Neutrophil (primary cell): ENCODE measurements around the gene SNX19.

ENCODE experiments used
- H3K27ac ChIP-seq: fragments of 200-600 bp; sonication (generic); 2 replicates; pipeline ENCODE4 v1.5.1; 2016; ENCODE audit warnings: mild to moderate bottlenecking, moderate library complexity
- H3K27me3 ChIP-seq: fragments of 200-600 bp; sonication (generic); 2 replicates; pipeline ENCODE4 v1.6.0; 2016; ENCODE audit warnings: mild to moderate bottlenecking
- H3K36me3 ChIP-seq: fragments of 200-600 bp; sonication (generic); 2 replicates; pipeline ENCODE4 v1.5.1; 2017
- H3K4me1 ChIP-seq, 2 experiments: fragments of 200-600 bp in 1 of 2; sonication (generic) in 1 of 2; 1 replicate in 1 of 2; 2 replicates in 1 of 2; pipeline versions ENCODE4 v1.5.1 to v1.6.1; 2013 to 2016; ENCODE audit warnings: low read depth in 1 of 2, low read length in 1 of 2, mild to moderate bottlenecking in 1 of 2, moderate library complexity in 1 of 2; ENCODE audit not compliant: control insufficient read depth in 1 of 2, insufficient read depth in 1 of 2
- H3K4me3 ChIP-seq, 2 experiments: fragments of 200-600 bp in 1 of 2; sonication (generic) in 1 of 2; 1 replicate in 1 of 2; 2 replicates in 1 of 2; pipeline ENCODE4 v1.5.1; 2013 to 2016; ENCODE audit warnings: low read depth in 1 of 2, low read length in 1 of 2, mild to moderate bottlenecking in 1 of 2, moderate library complexity in 1 of 2
- H3K9me3 ChIP-seq: fragments of 200-600 bp; sonication (generic); 2 replicates; pipeline ENCODE4 v1.5.1; 2016
- TF ChIP-seq, protein P1 (sequence below): fragments of 200-600 bp; sonication (generic); IDR thresholded peaks from 2 replicates; pipeline ENCODE4 v1.5.1; 2016; ENCODE audit warnings: antibody characterized with exemption

Gene SNX19

DNA sequence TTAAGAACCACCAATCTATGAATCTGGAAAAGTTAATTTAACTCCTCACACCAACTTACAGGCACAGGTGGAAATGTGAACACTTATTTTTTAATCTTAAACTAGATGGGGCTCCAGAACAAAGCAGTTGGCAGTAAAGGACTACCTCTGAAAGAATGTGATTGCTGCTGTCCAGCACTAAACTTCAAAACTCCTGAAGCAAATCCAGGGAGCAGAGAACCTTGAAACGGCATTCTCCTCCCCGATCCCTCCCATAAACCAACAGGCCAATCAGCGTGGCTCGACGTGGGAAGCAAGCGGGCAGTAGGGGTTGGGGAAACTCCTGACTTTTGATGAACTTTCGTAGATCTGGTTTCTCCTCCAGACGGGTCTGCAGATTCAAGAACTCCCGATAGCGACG, 5.0 kb downstream of the SNX19 start:
- peaks cover 85% of the 10 kb centered on the region for H3K36me3 ChIP-seq
- H3K4me1 ChIP-seq, result peaks cover 8 to 12% of the 10 kb centered on the region in 2 experiments
- H3K27me3 ChIP-seq, result no peaks in the 10 kb centered on the region
- H3K27ac ChIP-seq, result no peak overlapping the region
- TF ChIP-seq, protein P1, sequence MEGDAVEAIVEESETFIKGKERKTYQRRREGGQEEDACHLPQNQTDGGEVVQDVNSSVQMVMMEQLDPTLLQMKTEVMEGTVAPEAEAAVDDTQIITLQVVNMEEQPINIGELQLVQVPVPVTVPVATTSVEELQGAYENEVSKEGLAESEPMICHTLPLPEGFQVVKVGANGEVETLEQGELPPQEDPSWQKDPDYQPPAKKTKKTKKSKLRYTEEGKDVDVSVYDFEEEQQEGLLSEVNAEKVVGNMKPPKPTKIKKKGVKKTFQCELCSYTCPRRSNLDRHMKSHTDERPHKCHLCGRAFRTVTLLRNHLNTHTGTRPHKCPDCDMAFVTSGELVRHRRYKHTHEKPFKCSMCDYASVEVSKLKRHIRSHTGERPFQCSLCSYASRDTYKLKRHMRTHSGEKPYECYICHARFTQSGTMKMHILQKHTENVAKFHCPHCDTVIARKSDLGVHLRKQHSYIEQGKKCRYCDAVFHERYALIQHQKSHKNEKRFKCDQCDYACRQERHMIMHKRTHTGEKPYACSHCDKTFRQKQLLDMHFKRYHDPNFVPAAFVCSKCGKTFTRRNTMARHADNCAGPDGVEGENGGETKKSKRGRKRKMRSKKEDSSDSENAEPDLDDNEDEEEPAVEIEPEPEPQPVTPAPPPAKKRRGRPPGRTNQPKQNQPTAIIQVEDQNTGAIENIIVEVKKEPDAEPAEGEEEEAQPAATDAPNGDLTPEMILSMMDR, result no peak
- H3K9me3 ChIP-seq, result no peaks in the 10 kb centered on the region
- H3K4me3 ChIP-seq, result no peak overlapping the region

DNA sequence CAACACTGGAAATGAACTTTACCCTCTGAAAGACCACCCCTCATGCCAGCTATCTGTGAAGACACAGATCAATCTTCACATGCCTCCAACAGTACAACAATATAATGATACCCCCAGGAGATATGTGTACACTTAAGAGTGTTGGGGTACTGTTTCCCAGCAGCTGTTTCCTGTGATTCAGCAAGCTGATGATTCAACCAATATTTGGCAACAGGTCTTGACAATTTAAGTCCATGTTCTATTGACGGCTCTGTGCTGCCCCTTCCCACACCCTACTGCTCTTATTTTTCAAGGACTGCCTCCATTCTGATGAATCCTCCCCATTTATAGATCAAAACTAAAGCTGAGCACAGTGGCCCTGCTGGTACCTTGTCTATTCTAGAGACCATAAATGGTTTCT, 6.6 kb downstream of the SNX19 start:
- no peak overlapping the region for H3K4me3 ChIP-seq
- no peak overlapping the region for H3K27ac ChIP-seq
- no peaks in the 10 kb centered on the region for H3K9me3 ChIP-seq
- TF ChIP-seq, protein P1, result no peak
- no peaks in the 10 kb centered on the region for H3K27me3 ChIP-seq
- H3K36me3 ChIP-seq, result peaks cover 95% of the 10 kb centered on the region
- H3K4me1 ChIP-seq, result no peaks in the 10 kb centered on the region

DNA sequence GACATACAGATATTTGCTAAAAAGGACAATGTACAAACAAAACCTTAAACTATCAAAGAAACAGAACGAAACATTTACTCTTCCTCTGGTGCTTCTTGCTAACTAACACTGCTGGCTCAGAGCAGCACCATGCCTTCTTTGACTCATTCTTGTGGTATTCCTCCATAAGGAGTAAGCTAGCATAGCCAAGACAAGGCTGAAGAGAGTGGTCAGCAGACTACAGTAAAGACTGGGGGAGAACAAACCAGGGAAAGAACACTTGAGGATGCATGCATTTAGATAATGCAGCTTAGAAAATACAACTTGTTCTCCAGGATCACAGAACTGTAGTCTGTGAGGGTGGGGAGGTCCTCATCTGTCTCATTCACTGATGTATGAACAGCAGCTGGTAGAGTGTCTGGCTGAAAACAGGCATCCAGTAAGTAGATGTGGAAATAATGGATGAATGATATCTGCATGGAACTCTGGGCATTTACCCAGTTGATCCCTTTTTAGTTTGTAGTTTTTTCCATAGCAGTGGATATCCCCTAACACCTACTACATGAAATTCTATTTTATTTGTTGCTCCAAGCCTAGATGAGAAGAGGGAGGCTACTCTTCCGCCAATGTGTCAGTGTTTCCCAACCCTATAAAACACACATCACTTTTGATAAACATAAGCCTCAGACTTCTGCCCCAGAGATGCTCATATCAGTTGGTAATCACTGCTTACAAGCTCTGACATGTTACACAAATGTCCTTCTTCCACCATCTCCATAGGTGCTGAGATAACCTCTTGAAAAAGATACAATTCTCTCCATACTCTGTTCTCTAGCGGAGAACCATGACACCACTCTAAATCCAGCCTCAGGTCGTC, 7.3 kb downstream of the SNX19 start:
- no peak overlapping the region for H3K27ac ChIP-seq
- TF ChIP-seq, protein P1, result no peak
- H3K9me3 ChIP-seq, result no peaks in the 10 kb centered on the region
- H3K36me3 ChIP-seq, result peaks cover 96% of the 10 kb centered on the region
- H3K27me3 ChIP-seq, result no peaks in the 10 kb centered on the region
- no peaks in the 10 kb centered on the region for H3K4me1 ChIP-seq
- H3K4me3 ChIP-seq, result no peak overlapping the region

DNA sequence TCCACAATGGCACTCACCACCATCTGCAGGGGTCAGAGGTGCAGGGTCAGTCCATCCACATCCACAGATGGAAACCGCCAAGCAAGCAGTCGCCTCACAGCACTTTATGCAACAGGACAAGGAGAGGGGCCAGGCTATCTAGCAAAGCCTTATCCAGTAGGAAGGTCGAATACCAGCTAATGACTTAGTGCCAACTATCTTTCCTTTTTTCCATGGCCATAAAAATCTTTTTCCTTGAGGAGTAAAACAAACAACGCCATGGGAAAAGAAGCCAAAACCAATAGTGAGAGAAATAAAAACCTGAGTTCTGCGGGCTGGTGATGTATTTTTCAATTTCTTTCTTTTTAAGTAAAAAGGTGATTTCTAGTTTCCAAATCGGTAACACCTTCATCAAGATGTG, 8.2 kb downstream of the SNX19 start:
- TF ChIP-seq, protein P1, result no peak

DNA sequence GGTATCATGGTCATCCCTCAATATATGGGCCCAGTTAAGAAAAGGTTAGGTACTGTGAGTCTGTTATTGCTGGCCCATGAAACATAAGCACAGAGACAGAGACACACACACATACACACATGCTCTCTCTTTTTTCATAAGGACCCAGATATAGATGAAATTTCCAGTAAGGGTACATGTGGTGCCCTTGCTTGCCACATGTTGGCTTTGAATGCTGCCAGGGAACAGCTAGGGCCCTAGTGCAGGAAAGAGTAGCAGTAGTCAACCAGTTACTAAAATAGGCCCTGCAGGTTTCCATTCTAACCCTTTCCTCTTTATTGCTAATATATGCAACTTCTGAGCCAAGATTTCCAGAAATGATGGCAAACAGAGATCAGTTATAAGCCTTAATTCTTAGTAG, 9.1 kb downstream of the SNX19 start:
- H3K9me3 ChIP-seq, result no peaks in the 10 kb centered on the region
- peaks cover 97% of the 10 kb centered on the region for H3K36me3 ChIP-seq
- no peak overlapping the region for H3K27ac ChIP-seq
- H3K27me3 ChIP-seq, result no peaks in the 10 kb centered on the region
- no peaks in the 10 kb centered on the region for H3K4me1 ChIP-seq
- H3K4me3 ChIP-seq, result no peak overlapping the region
- TF ChIP-seq, protein P1, result no peak

More for the DNA sequence above, 8.2 kb downstream of the SNX19 start:
- Histone ChIP-seq H3K36me3 (peaks cover 96% of the 10 kb centered on the region), H3K9me3 (no peaks in the 10 kb centered on the region), H3K4me3 (no peak overlapping the region), H3K27me3 (no peaks in the 10 kb centered on the region), H3K4me1 (no peaks in the 10 kb centered on the region), H3K27ac (no peak overlapping the region)
